ENCODE results near the gene ABRACL. TPM values are rescaled to one million over a fixed set of nuclear protein-coding genes. Genes with fewer than 3 reads are reported as not detected.

The ABRACL gene
- total and polyA plus RNA-seq, 2 of the 8 experiments (the other 6 are each of a cell fraction or from before 2014, with no cell fraction given): 103 to 167 TPM

GRCh38 chr6:138979813-138980668 lies 48.5 kb upstream of the ABRACL start (continued):
- no peak for TF ChIP-seq JUN (IDR thresholded peaks at IDR 0.05; ENCODE audit: low read depth, low read length)
- TF ChIP-seq TEAD4 (IDR thresholded peaks at IDR 0.05; ENCODE audit: low read depth, low read length): no peak
- no peak for TF ChIP-seq FOSL1 (IDR thresholded peaks at IDR 0.05; ENCODE audit: insufficient read depth, low read depth, low read length)
- TF ChIP-seq BACH1 (IDR thresholded peaks at IDR 0.05; ENCODE audit: low read length): no peak
- TF ChIP-seq CHD2 (IDR thresholded peaks at IDR 0.05; ENCODE audit: low read length): no peak
- no peak for TF ChIP-seq BRCA1 (IDR thresholded peaks at IDR 0.05; ENCODE audit: low read depth, low read length)
- TF ChIP-seq SIRT6 (IDR thresholded peaks at IDR 0.05; ENCODE audit: low read length): no peak
